DOHH2 (cell line): ENCODE data around the gene AKIRIN2.

ENCODE experiments used
- CTCF ChIP-seq: fragments of 200-600 bp; sonication (generic); IDR thresholded peaks from one replicate; pipeline ENCODE4 v1.5.1; 2014; ENCODE audit warnings: antibody characterized with exemption, mild to moderate bottlenecking, low read depth, low read length; ENCODE audit not compliant: poor library complexity, severe bottlenecking
- EZH2phosphoT487 ChIP-seq: fragments of 200-600 bp; sonication (generic); IDR thresholded peaks from 2 replicates; pipeline ENCODE4 v1.6.1; 2017; ENCODE audit warnings: borderline replicate concordance, mild to moderate bottlenecking, antibody characterized with exemption, low read length, moderate library complexity, mixed read lengths

DNA sequence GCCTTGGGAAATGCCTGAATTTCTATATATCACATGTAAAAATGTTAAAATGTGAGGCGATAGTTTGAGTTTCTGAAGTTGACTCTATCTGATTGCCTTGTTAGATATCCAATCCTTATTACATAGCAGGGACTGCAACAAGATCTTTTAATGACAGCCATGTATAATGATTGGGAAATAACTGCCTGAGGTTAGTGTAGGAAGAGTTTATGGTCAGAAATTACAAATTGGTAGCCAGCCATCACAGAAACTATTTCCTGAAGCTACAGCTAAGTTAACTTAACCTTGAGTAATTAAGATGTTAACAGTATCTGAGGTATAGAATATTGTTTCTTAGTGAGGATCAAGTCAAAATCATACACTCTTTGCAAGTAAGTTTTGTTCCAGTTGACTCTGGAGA, 41.0 kb downstream of the AKIRIN2 start:
- TF ChIP-seq CTCF (no peak), EZH2phosphoT487 (no peak)
